Omental fat pad (tissue), 4 donors: Measurements from ENCODE around the gene PABPN1L. TPM values are rescaled to one million over a fixed set of nuclear protein-coding genes. Genes with fewer than 3 reads are reported as not detected.

Experiments
- ATAC-seq: fragments of 150-250 bp; one replicate; pipeline ENCODE4 v1.9.1; 2016; ENCODE audit warnings: mild to moderate bottlenecking, moderate library complexity; ENCODE audit not compliant: low FRiP score
- DNase-seq: peaks from one replicate; pipeline ENCODE4 v3.0.0-alpha.2; 2019; ENCODE audit warnings: low spot score
- total RNA-seq, 4 donors: library from RNA; depleted of rRNA; stranded (reverse); fragments of >200 nt; gene quantifications; one replicate each; pipeline ENCODE4 v1.1.0, GENCODE V29; 2016
- TF ChIP-seq, protein P1 (sequence below), 3 donors: fragments of 450-650 bp; IDR thresholded peaks; one replicate each; pipeline ENCODE4 v1.5.1; 2016 to 2017; ENCODE audit warnings: antibody characterized with exemption in 3 of 3, mild to moderate bottlenecking in 3 of 3, moderate library complexity in 2 of 3

PABPN1L gene
- total RNA-seq, 4 donors from 2014 or later, result not detected

DNA sequence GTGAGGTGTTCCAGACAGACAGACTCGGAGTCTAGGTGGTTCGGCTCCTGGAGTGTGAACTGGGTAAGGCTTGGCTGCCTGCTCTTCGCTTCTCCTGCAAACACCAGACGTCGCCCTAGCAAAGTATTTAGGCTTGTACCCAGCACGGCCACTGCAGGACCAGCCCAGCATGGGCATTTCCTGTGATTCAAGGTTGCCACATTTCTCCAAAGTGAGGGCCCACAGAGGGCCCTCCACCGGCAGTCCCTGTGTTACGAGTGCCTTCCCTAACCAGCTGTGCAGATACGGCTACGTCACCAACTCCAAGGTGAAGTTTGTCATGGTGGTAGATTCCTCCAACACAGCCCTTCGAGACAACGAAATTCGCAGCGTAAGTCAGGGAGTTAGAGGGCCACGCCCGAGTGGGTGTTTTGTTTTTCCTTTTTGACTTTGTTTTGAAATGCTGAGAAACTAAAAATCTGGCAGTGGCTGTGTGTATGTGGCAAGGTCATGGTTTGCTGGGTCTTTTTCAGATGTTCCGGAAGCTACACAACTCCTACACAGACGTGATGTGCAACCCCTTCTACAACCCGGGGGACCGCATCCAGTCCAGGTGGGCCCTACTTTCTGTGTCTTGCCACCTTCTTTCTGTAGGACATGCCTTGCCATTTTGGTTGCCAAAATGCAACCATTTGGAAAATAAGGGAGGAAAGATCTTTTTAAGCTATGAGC is 6.9 kb downstream of the PABPN1L start:
- TF ChIP-seq, protein P1, sequence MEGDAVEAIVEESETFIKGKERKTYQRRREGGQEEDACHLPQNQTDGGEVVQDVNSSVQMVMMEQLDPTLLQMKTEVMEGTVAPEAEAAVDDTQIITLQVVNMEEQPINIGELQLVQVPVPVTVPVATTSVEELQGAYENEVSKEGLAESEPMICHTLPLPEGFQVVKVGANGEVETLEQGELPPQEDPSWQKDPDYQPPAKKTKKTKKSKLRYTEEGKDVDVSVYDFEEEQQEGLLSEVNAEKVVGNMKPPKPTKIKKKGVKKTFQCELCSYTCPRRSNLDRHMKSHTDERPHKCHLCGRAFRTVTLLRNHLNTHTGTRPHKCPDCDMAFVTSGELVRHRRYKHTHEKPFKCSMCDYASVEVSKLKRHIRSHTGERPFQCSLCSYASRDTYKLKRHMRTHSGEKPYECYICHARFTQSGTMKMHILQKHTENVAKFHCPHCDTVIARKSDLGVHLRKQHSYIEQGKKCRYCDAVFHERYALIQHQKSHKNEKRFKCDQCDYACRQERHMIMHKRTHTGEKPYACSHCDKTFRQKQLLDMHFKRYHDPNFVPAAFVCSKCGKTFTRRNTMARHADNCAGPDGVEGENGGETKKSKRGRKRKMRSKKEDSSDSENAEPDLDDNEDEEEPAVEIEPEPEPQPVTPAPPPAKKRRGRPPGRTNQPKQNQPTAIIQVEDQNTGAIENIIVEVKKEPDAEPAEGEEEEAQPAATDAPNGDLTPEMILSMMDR (IDR thresholded peaks at IDR 0.05), result no peak
- DNase-seq (no peak), ATAC-seq (no peak)

- TF ChIP-seq, protein P1 (IDR thresholded peaks at IDR 0.05), result no peak
- ATAC-seq (peak; percentile 23), DNase-seq (peak; percentile 41)
Observed at GRCh38 chr16:88857728-88858339, 8.6 kb downstream of the PABPN1L start.

DNA sequence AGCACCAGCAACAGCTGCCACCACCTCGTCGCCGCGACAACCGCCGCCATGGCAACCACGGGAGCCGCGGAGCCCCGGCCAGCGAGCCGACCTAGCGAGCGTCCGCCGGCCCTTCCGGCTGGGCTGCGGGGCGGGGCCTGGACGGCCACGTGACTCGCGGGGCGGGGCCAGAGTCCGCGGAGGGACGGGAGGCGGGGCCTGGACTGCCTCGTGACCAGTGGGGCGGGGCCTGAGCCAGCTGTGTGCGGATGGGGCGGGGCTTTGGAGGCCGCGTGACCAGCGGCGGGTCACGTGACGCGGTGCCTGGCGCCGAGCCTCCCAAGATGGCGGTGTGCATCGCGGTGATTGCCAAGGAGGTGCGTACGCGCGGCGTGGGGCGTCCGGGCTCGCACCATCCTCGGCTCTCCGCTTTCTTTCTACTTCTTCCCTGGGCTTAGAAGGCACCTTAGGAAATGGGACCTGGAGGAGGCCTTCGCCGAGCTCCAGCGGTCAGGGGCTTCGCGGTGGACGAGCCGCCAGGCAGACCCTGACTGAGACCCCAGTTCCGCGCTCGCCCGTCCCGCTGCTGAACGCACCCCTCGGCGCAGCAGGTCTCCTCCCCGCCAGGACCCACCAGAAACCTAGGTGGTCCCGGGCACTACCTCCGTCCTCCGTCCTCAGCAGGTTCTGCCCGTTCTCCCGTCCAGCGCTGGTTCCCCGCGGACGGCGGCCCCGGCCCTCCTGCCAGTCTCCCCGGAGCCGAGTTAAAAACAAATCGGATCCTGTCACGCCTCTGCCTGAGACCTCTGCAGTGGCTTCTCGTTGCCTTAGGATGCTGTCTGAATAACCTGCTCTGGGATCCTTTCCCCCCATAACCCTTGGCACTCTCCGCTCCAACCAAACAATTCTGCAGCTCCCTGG is 9.4 kb downstream of the PABPN1L start, which contains the start of the genes GALNS and TRAPPC2L:
TSS of gene GALNS (minus strand) at position 120 of the 900 bp plus-strand sequence. CDS start at position 50, 70 bp downstream.
TSS of gene TRAPPC2L (plus strand) at position 300 of the 900 bp plus-strand sequence. CDS start at position 324, 24 bp downstream.
- ATAC-seq (peak; percentile 88), DNase-seq (peak; percentile 100)
- TF ChIP-seq, protein P1 (IDR thresholded peaks at IDR 0.05), result no peak

GRCh38 chr16:88856122-88856827 is 10.2 kb downstream of the PABPN1L start:
- TF ChIP-seq, protein P1 (IDR thresholded peaks at IDR 0.05), result no peak
- no peak for DNase-seq
- ATAC-seq, result peak; percentile 43

DNA sequence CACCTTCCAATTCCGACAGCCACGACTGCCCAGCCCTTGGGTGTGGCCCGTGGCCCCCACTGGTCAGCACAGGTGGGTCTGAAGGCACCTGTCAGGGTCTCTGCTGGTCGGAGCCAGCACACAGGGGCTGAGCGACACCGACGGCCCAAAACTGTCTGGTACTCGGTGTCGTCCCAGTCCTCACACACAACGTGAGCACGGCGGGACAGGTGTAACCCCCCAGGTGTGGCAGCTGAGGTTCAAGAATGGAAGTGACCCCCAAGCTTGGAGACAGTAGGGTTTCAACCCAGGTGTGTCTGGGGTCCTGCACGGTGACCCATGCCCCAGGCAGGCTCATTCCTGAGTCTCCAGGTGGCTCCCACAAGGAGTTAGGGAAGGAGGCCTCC is 10.7 kb downstream of the PABPN1L start:
- no peak for DNase-seq
- no peak for ATAC-seq

DNA sequence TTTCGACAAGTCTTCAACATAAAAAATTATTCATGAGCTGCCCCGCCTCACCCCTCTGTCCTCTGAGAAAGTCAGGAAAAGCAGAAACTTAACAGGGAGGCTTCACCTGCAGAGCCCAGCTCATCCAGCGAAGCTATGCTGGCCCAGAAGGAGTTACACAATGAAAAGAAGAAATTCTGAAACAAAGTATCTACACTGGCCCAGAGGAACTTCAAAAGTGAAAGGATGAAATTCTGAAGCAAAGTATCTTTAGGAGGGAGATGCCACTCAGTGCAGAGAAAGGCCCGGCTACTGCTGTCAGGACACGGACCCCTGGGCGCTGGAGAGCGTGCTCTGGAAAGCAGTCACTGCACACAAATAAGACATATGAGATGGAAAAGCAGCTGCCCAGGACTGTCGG is 11.3 kb downstream of the PABPN1L start:
- DNase-seq, result no peak
- TF ChIP-seq, protein P1 (IDR thresholded peaks at IDR 0.05), result no peak
- no peak for ATAC-seq

More for the DNA sequence above, 10.7 kb downstream of the PABPN1L start:
- TF ChIP-seq, protein P1 (IDR thresholded peaks at IDR 0.05), result no peak
